ENCODE measurements around the gene CISTR.

- TF ChIP-seq GATA2 (IDR thresholded peaks at IDR 0.05; ENCODE audit: low read depth, low read length) (no peak), GATA3 (IDR thresholded peaks at IDR 0.05; ENCODE audit: low read depth, low read length) (no peak)
These were observed 24.3 kb downstream of the CISTR start, which contains the start of gene CALCOCO1 for GRCh38 chr12:53727310-53728041.
